ENCODE results near the gene TP53BP2. TPM values are rescaled to one million over a fixed set of nuclear protein-coding genes. Genes with fewer than 3 reads are reported as not detected.
A peak's percentile ranks its signal among the peaks of the same experiment; 100 is the strongest.

The TP53BP2 gene
- total RNA-seq, 1 donor from 2014 or later = 46.6 TPM

GRCh38 chr1:223887747-223888418 is 42.1 kb upstream of the TP53BP2 start:
- Histone ChIP-seq H3K27me3 (ENCODE audit: insufficient read depth, low read length) (no peaks in the 10 kb centered on the region), H3K36me3 (ENCODE audit: insufficient read depth, low read length) (no peaks in the 10 kb centered on the region), H3K9ac (ENCODE audit: low read length) (peak overlapping the region; percentile 71), H4K20me1 (ENCODE audit: insufficient read depth, low read length) (no peaks in the 10 kb centered on the region), H3K4me1 (ENCODE audit: insufficient read depth, low read length) (peaks cover 14% of the 10 kb centered on the region), H3K79me2 (ENCODE audit: insufficient read depth, low read length) (no peaks in the 10 kb centered on the region), H3K4me3 (ENCODE audit: insufficient read depth, low read depth, low read length) (peak overlapping the region; percentile 30), H3K27ac (ENCODE audit: low read depth, low read length) (peak overlapping the region; percentile 88), H2AFZ (ENCODE audit: low read depth, low read length) (peak overlapping the region; percentile 13), H3K9me3 (ENCODE audit: insufficient read depth, low read depth, low read length) (no peaks in the 10 kb centered on the region), H3K4me2 (ENCODE audit: low read length) (peak overlapping the region; percentile 77)
- Mint-ChIP-seq H3K4me1 (ENCODE audit: low read depth, unreplicated experiment) (peaks cover 4% of the 10 kb centered on the region), H3K36me3 (ENCODE audit: low read depth, unreplicated experiment) (no peaks in the 10 kb centered on the region), H3K9me3 (ENCODE audit: unreplicated experiment) (no peaks in the 10 kb centered on the region), H3K4me3 (ENCODE audit: unreplicated experiment) (no peak overlapping the region), H3K27ac (ENCODE audit: unreplicated experiment) (no peak overlapping the region), H3K27me3 (ENCODE audit: low read depth, unreplicated experiment) (no peaks in the 10 kb centered on the region)
- peak; percentile 99 for DNase-seq (ENCODE audit: low read depth)
- TF ChIP-seq CTCF (IDR thresholded peaks at IDR 0.05; ENCODE audit: insufficient read depth, low read depth, low read length) (no peak), EZH2 (IDR thresholded peaks at IDR 0.05; ENCODE audit: insufficient read depth, low read length) (no peak)
- FAIRE-seq = peak; percentile 70

GRCh38 chr1:223886516-223886921 is 40.8 kb upstream of the TP53BP2 start:
- no peak overlapping the region for H3K27ac Mint-ChIP-seq (ENCODE audit: unreplicated experiment)
- Histone ChIP-seq H3K27ac (ENCODE audit: low read depth, low read length) (no peak overlapping the region), H3K36me3 (ENCODE audit: insufficient read depth, low read length) (no peaks in the 10 kb centered on the region), H3K9me3 (ENCODE audit: insufficient read depth, low read depth, low read length) (no peaks in the 10 kb centered on the region), H2AFZ (ENCODE audit: low read depth, low read length) (no peak overlapping the region), H3K79me2 (ENCODE audit: insufficient read depth, low read length) (no peaks in the 10 kb centered on the region), H3K9ac (ENCODE audit: low read length) (no peak overlapping the region), H3K4me3 (ENCODE audit: insufficient read depth, low read depth, low read length) (no peak overlapping the region), H3K4me1 (ENCODE audit: insufficient read depth, low read length) (peaks cover 14% of the 10 kb centered on the region), H3K4me2 (ENCODE audit: low read length) (no peak overlapping the region), H3K27me3 (ENCODE audit: insufficient read depth, low read length) (no peaks in the 10 kb centered on the region), H4K20me1 (ENCODE audit: insufficient read depth, low read length) (no peaks in the 10 kb centered on the region)
- TF ChIP-seq CTCF (IDR thresholded peaks at IDR 0.05; ENCODE audit: insufficient read depth, low read depth, low read length) = no peak
- TF ChIP-seq EZH2 (IDR thresholded peaks at IDR 0.05; ENCODE audit: insufficient read depth, low read length) = no peak
- FAIRE-seq = no peak
- H3K36me3 Mint-ChIP-seq (ENCODE audit: low read depth, unreplicated experiment) = no peaks in the 10 kb centered on the region
- H3K4me3 Mint-ChIP-seq (ENCODE audit: unreplicated experiment) = no peak overlapping the region
- H3K27me3 Mint-ChIP-seq (ENCODE audit: low read depth, unreplicated experiment) = no peaks in the 10 kb centered on the region
- DNase-seq (ENCODE audit: low read depth) = no peak
- H3K9me3 Mint-ChIP-seq (ENCODE audit: unreplicated experiment) = no peaks in the 10 kb centered on the region
- H3K4me1 Mint-ChIP-seq (ENCODE audit: low read depth, unreplicated experiment) = peaks cover 4% of the 10 kb centered on the region

- Mint-ChIP-seq H3K27ac (ENCODE audit: unreplicated experiment) (no peak overlapping the region), H3K27me3 (ENCODE audit: low read depth, unreplicated experiment) (no peaks in the 10 kb centered on the region), H3K9me3 (ENCODE audit: unreplicated experiment) (no peaks in the 10 kb centered on the region), H3K4me1 (ENCODE audit: low read depth, unreplicated experiment) (peaks cover 4% of the 10 kb centered on the region), H3K36me3 (ENCODE audit: low read depth, unreplicated experiment) (no peaks in the 10 kb centered on the region), H3K4me3 (ENCODE audit: unreplicated experiment) (no peak overlapping the region)
- H3K27me3 ChIP-seq (ENCODE audit: insufficient read depth, low read length) = no peaks in the 10 kb centered on the region
- FAIRE-seq (no peak), DNase-seq (ENCODE audit: low read depth) (no peak)
- H3K4me3 ChIP-seq (ENCODE audit: insufficient read depth, low read depth, low read length) = no peak overlapping the region
- TF ChIP-seq EZH2 (IDR thresholded peaks at IDR 0.05; ENCODE audit: insufficient read depth, low read length) = no peak
- no peak for TF ChIP-seq CTCF (IDR thresholded peaks at IDR 0.05; ENCODE audit: insufficient read depth, low read depth, low read length)
- H3K9me3 ChIP-seq (ENCODE audit: insufficient read depth, low read depth, low read length) = no peaks in the 10 kb centered on the region
- H3K9ac ChIP-seq (ENCODE audit: low read length) = no peak overlapping the region
- no peaks in the 10 kb centered on the region for H3K36me3 ChIP-seq (ENCODE audit: insufficient read depth, low read length)
- no peak overlapping the region for H2AFZ ChIP-seq (ENCODE audit: low read depth, low read length)
- H4K20me1 ChIP-seq (ENCODE audit: insufficient read depth, low read length) = no peaks in the 10 kb centered on the region
- H3K4me1 ChIP-seq (ENCODE audit: insufficient read depth, low read length) = peaks cover 14% of the 10 kb centered on the region
- no peaks in the 10 kb centered on the region for H3K79me2 ChIP-seq (ENCODE audit: insufficient read depth, low read length)
- no peak overlapping the region for H3K4me2 ChIP-seq (ENCODE audit: low read length)
- no peak overlapping the region for H3K27ac ChIP-seq (ENCODE audit: low read depth, low read length)
These were observed 39.9 kb upstream of the TP53BP2 start for GRCh38 chr1:223885614-223886013.

All from astrocyte (in vitro differentiated cells and primary cell).